ENCODE measurements around the gene PTPN3.
"Not testable (repeated sequence)": the region's sequence is repeated elsewhere in the genome, so short reads cannot be mapped to it uniquely, and the experiment has no call there.

The PTPN3 gene

DNA sequence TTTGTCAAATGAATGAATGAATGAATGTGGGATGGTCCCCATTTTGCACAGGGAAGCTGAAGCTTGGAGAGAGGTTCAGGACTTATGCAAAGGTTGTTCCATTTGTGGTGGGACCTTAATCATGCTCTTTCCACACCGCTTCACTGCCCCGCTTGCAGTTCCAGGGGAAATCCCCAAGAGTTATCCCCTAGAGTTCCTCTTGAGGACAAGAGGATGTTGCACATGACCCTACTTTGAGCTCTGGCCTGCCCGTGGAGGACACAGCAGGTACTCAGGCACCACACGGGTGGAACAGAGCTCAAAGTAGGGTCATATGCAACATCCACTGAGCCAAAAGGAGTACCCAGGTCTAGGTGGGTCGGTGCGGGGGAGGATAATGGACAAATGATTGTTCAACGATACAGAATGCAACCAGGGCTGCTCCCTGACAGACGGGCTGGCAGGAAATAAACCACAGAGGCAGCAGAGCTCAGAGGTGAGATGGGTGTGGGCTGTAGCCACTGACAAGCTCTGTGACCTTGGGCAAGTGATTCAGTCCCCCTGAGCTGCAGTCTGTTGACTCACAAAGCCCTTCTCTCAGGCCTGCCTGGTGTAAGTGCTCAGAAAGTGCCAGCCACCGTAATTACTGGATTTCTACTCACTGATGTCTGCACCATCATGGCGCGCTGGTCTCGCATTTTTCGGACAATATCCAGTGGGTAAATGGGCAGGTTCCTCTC, 116.9 kb downstream of the PTPN3 start:
- Histone ChIP-seq H3K4me3 (ENCODE audit: insufficient read length, low read depth) (no peak overlapping the region), H3K4me1 (ENCODE audit: insufficient read depth, insufficient read length) (no peaks in the 10 kb centered on the region), H3K36me3 (ENCODE audit: insufficient read depth, insufficient read length, low read length) (peaks cover 35% of the 10 kb centered on the region), H3K9me3 (ENCODE audit: insufficient read depth, low read length) (peaks cover 9% of the 10 kb centered on the region; the same call in 1 of the 2 replicates), H3K9ac (ENCODE audit: insufficient read length, low read depth) (no peak overlapping the region), H3K27me3 (ENCODE audit: insufficient read depth, insufficient read length) (no peaks in the 10 kb centered on the region)
- DNase-seq (ENCODE audit: low read depth, low spot score): no peak
- TF ChIP-seq ZNF274 (IDR thresholded peaks at IDR 0.05; ENCODE audit: low read depth, low read length): no peak
- TF ChIP-seq SUZ12 (IDR thresholded peaks at IDR 0.05; ENCODE audit: extremely low read depth, insufficient read depth, insufficient read length): no peak
- no peak for TF ChIP-seq YY1 (IDR thresholded peaks at IDR 0.05; ENCODE audit: insufficient read depth, insufficient read length)

GRCh38 chr9:109379513-109379912, 118.6 kb downstream of the PTPN3 start:
- Histone ChIP-seq H3K9ac (ENCODE audit: insufficient read length, low read depth) (no peak overlapping the region), H3K4me3 (ENCODE audit: insufficient read length, low read depth) (no peak overlapping the region), H3K36me3 (ENCODE audit: insufficient read depth, insufficient read length, low read length) (peaks cover 26% of the 10 kb centered on the region), H3K9me3 (ENCODE audit: insufficient read depth, low read length) (peaks cover 9% of the 10 kb centered on the region; the same call in 1 of the 2 replicates), H3K27me3 (ENCODE audit: insufficient read depth, insufficient read length) (no peaks in the 10 kb centered on the region), H3K4me1 (ENCODE audit: insufficient read depth, insufficient read length) (no peaks in the 10 kb centered on the region)
- TF ChIP-seq SUZ12 (IDR thresholded peaks at IDR 0.05; ENCODE audit: extremely low read depth, insufficient read depth, insufficient read length): no peak
- TF ChIP-seq YY1 (IDR thresholded peaks at IDR 0.05; ENCODE audit: insufficient read depth, insufficient read length): no peak
- TF ChIP-seq ZNF274 (IDR thresholded peaks at IDR 0.05; ENCODE audit: low read depth, low read length): no peak
- no peak for DNase-seq (ENCODE audit: low read depth, low spot score)

DNA sequence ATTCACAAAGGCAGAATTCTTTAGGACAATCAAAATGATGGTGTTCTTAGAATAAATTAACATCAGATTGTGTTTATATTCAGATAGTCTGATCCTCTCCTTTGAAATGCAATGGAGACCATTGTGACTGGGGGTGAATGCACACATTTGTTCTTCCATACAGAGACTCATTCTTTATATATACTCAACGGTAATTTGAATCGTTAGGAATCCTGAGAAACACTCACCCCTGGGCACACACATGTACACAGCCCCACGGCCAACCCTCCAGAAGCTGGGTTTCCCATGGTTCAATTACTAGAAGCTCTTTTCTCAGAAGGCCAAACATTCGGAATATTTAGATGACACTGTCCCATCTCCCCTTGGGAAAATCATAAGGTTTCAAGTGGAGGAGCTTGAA, 119.8 kb downstream of the PTPN3 start:
- peaks cover 9% of the 10 kb centered on the region; the same call in 1 of the 2 replicates for H3K9me3 ChIP-seq (ENCODE audit: insufficient read depth, low read length)
- H3K9ac ChIP-seq (ENCODE audit: insufficient read length, low read depth): no peak overlapping the region
- H3K4me1 ChIP-seq (ENCODE audit: insufficient read depth, insufficient read length): no peaks in the 10 kb centered on the region
- TF ChIP-seq ZNF274 (IDR thresholded peaks at IDR 0.05; ENCODE audit: low read depth, low read length) (no peak), YY1 (IDR thresholded peaks at IDR 0.05; ENCODE audit: insufficient read depth, insufficient read length) (no peak)
- H3K36me3 ChIP-seq (ENCODE audit: insufficient read depth, insufficient read length, low read length): peaks cover 26% of the 10 kb centered on the region
- no peak overlapping the region for H3K4me3 ChIP-seq (ENCODE audit: insufficient read length, low read depth)
- no peaks in the 10 kb centered on the region for H3K27me3 ChIP-seq (ENCODE audit: insufficient read depth, insufficient read length)
- no peak for DNase-seq (ENCODE audit: low read depth, low spot score)

GRCh38 chr9:109372246-109372645, 125.9 kb downstream of the PTPN3 start:
- no peak for DNase-seq (ENCODE audit: low read depth, low spot score)
- Histone ChIP-seq H3K4me3 (ENCODE audit: insufficient read length, low read depth) (no peak overlapping the region), H3K27me3 (ENCODE audit: insufficient read depth, insufficient read length) (no peaks in the 10 kb centered on the region), H3K9me3 (ENCODE audit: insufficient read depth, low read length) (peaks cover 18% of the 10 kb centered on the region; the same call in 1 of the 2 replicates), H3K36me3 (ENCODE audit: insufficient read depth, insufficient read length, low read length) (no peaks in the 10 kb centered on the region), H3K9ac (ENCODE audit: insufficient read length, low read depth) (no peak overlapping the region), H3K4me1 (ENCODE audit: insufficient read depth, insufficient read length) (no peaks in the 10 kb centered on the region)
- TF ChIP-seq ZNF274 (IDR thresholded peaks at IDR 0.05; ENCODE audit: low read depth, low read length): no peak

- H3K27me3 ChIP-seq (ENCODE audit: insufficient read depth, insufficient read length): no peaks in the 10 kb centered on the region
- no peak overlapping the region for H3K4me3 ChIP-seq (ENCODE audit: insufficient read length, low read depth)
- no peak overlapping the region for H3K9ac ChIP-seq (ENCODE audit: insufficient read length, low read depth)
- H3K4me1 ChIP-seq (ENCODE audit: insufficient read depth, insufficient read length): no peaks in the 10 kb centered on the region
- H3K9me3 ChIP-seq (ENCODE audit: insufficient read depth, low read length): peaks cover 18% of the 10 kb centered on the region; the same call in 1 of the 2 replicates
- H3K36me3 ChIP-seq (ENCODE audit: insufficient read depth, insufficient read length, low read length): no peaks in the 10 kb centered on the region
- no peak for DNase-seq (ENCODE audit: low read depth, low spot score)
- TF ChIP-seq ZNF274 (IDR thresholded peaks at IDR 0.05; ENCODE audit: low read depth, low read length) (no peak), SUZ12 (IDR thresholded peaks at IDR 0.05; ENCODE audit: extremely low read depth, insufficient read depth, insufficient read length) (no peak), YY1 (IDR thresholded peaks at IDR 0.05; ENCODE audit: insufficient read depth, insufficient read length) (no peak)
These were observed 126.7 kb downstream of the PTPN3 start for GRCh38 chr9:109371374-109371773.

DNA sequence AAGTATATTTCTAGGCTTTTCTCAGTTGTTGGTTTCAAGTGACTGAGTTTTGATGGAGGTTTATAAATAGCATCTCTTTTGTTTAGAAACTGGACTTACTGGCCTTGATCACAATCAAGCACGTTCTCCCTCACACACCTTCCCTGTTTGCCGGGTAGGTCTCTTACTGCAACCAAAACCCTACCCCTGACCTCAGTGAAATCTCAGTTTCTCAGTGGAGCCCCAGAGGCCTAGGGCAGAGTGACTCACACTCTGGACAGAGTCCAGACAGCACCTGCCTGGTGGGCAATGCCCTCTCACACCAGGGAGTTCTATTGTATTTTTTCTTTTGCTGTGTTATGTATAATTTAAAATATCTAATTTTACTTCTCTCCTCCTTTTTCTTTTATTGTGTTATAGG, 128.8 kb downstream of the PTPN3 start:
- Histone ChIP-seq H3K4me3 (ENCODE audit: insufficient read length, low read depth) (no peak overlapping the region), H3K27me3 (ENCODE audit: insufficient read depth, insufficient read length) (no peaks in the 10 kb centered on the region), H3K9ac (ENCODE audit: insufficient read length, low read depth) (no peak overlapping the region), H3K36me3 (ENCODE audit: insufficient read depth, insufficient read length, low read length) (no peaks in the 10 kb centered on the region), H3K9me3 (ENCODE audit: insufficient read depth, low read length) (peaks cover 18% of the 10 kb centered on the region; the same call in 1 of the 2 replicates), H3K4me1 (ENCODE audit: insufficient read depth, insufficient read length) (no peaks in the 10 kb centered on the region)
- no peak for TF ChIP-seq YY1 (IDR thresholded peaks at IDR 0.05; ENCODE audit: insufficient read depth, insufficient read length)
- no peak for TF ChIP-seq ZNF274 (IDR thresholded peaks at IDR 0.05; ENCODE audit: low read depth, low read length)
- TF ChIP-seq SUZ12 (IDR thresholded peaks at IDR 0.05; ENCODE audit: extremely low read depth, insufficient read depth, insufficient read length): no peak
- DNase-seq (ENCODE audit: low read depth, low spot score): no peak

DNA sequence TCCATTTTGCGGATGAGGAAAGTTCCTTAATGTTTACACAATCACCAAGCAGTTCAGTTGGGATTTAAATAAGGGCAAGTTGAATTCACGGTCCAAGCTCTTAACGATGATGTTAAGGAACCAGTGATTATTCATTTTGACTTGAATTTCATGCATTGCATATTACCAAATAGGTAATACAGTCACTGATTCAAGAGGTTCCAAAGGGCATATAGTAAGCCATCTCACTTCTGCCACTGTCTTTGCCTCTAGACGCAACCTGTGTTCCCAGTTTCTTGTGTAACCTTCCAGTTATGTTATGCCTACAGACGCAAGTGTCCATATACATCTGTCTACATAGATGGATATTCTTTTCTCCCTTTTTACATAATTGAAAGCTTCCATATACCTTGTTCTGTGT, 137.3 kb downstream of the PTPN3 start:
- no peak for DNase-seq (ENCODE audit: low read depth, low spot score)
- Histone ChIP-seq H3K27me3 (ENCODE audit: insufficient read depth, insufficient read length) (no peaks in the 10 kb centered on the region), H3K36me3 (ENCODE audit: insufficient read depth, insufficient read length, low read length) (no peaks in the 10 kb centered on the region), H3K4me3 (ENCODE audit: insufficient read length, low read depth) (no peak overlapping the region), H3K9ac (ENCODE audit: insufficient read length, low read depth) (no peak overlapping the region), H3K9me3 (ENCODE audit: insufficient read depth, low read length) (no peaks in the 10 kb centered on the region), H3K4me1 (ENCODE audit: insufficient read depth, insufficient read length) (no peaks in the 10 kb centered on the region)
- TF ChIP-seq ZNF274 (IDR thresholded peaks at IDR 0.05; ENCODE audit: low read depth, low read length) (no peak), SUZ12 (IDR thresholded peaks at IDR 0.05; ENCODE audit: extremely low read depth, insufficient read depth, insufficient read length) (no peak), YY1 (IDR thresholded peaks at IDR 0.05; ENCODE audit: insufficient read depth, insufficient read length) (no peak)

DNA sequence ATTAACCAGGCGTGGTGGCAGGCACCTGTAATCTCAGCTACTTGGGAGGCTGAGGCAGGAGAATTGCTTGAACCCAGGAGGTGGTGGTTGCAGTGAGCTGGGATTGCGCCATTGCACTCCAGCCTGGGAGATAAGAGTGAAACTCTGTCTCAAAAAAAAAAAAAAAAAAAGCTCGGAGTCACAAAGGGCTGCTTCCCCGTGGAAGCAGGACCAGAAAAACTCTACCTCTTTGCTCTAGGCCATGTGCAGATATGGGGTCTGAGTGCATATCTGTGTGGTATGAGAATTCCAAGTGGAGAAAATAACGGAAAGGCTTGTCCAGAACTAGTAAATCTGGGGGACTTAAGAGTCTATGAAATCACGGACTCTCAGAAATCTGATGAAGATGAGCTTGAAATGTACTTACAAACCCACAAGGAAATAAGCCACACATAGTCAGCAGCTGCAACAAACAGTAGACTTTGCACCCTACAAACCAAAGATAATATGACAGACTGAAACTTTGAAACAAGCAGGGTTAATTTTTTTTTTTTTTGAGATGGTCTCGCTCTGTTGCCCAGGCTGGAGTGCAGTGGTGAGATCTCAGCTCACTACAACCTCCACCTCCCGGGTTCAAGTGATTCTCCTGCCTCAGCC, 139.0 kb downstream of the PTPN3 start:
- not testable (repeated sequence) for H3K36me3 ChIP-seq (ENCODE audit: insufficient read depth, insufficient read length, low read length); H3K4me1 ChIP-seq (ENCODE audit: insufficient read depth, insufficient read length); DNase-seq (ENCODE audit: low read depth, low spot score); H3K9ac ChIP-seq (ENCODE audit: insufficient read length, low read depth); H3K9me3 ChIP-seq (ENCODE audit: insufficient read depth, low read length); H3K27me3 ChIP-seq (ENCODE audit: insufficient read depth, insufficient read length); H3K4me3 ChIP-seq (ENCODE audit: insufficient read length, low read depth)
